NT2/D1 (cell line): Measurements from ENCODE around the gene SPAG5.

Source experiments
- DNase-seq: peaks from one replicate; pipeline ENCODE4 v3.0.0-alpha.2; 2011; ENCODE audit warnings: low read depth, low spot score
- H3K27me3 ChIP-seq: 2 replicates; pipeline ENCODE4 v1.6.0; 2011; ENCODE audit warnings: mild to moderate bottlenecking; ENCODE audit not compliant: insufficient read length, insufficient read depth
- H3K36me3 ChIP-seq: 2 replicates; pipeline ENCODE4 v1.6.1; 2011; ENCODE audit warnings: mild to moderate bottlenecking, low read length, mixed read lengths; ENCODE audit not compliant: insufficient read depth, insufficient read length
- H3K4me1 ChIP-seq: 2 replicates; pipeline ENCODE4 v1.5.1; 2011; ENCODE audit not compliant: insufficient read depth, insufficient read length
- H3K4me3 ChIP-seq: 2 replicates; pipeline ENCODE4 v1.5.1; 2011; ENCODE audit warnings: low read depth; ENCODE audit not compliant: insufficient read length
- H3K9ac ChIP-seq: 2 replicates; pipeline ENCODE4 v1.6.0; 2011; ENCODE audit warnings: low read depth; ENCODE audit not compliant: insufficient read length
- H3K9me3 ChIP-seq: 2 replicates; pipeline ENCODE4 v1.5.1; 2011; ENCODE audit warnings: mild to moderate bottlenecking, low read length; ENCODE audit not compliant: insufficient read depth
- SUZ12 ChIP-seq: IDR thresholded peaks from 2 replicates; pipeline ENCODE4 v1.6.1; 2011; ENCODE audit not compliant: insufficient read length, insufficient read depth; ENCODE audit errors: extremely low read depth
- YY1 ChIP-seq: IDR thresholded peaks from 2 replicates; pipeline ENCODE4 v1.6.1; 2011; ENCODE audit not compliant: insufficient read length, insufficient read depth
- ZNF274 ChIP-seq: IDR thresholded peaks from 2 replicates; pipeline ENCODE4 v1.6.1; 2011; ENCODE audit warnings: mild to moderate bottlenecking, low read depth, low read length

SPAG5 gene, protein sequence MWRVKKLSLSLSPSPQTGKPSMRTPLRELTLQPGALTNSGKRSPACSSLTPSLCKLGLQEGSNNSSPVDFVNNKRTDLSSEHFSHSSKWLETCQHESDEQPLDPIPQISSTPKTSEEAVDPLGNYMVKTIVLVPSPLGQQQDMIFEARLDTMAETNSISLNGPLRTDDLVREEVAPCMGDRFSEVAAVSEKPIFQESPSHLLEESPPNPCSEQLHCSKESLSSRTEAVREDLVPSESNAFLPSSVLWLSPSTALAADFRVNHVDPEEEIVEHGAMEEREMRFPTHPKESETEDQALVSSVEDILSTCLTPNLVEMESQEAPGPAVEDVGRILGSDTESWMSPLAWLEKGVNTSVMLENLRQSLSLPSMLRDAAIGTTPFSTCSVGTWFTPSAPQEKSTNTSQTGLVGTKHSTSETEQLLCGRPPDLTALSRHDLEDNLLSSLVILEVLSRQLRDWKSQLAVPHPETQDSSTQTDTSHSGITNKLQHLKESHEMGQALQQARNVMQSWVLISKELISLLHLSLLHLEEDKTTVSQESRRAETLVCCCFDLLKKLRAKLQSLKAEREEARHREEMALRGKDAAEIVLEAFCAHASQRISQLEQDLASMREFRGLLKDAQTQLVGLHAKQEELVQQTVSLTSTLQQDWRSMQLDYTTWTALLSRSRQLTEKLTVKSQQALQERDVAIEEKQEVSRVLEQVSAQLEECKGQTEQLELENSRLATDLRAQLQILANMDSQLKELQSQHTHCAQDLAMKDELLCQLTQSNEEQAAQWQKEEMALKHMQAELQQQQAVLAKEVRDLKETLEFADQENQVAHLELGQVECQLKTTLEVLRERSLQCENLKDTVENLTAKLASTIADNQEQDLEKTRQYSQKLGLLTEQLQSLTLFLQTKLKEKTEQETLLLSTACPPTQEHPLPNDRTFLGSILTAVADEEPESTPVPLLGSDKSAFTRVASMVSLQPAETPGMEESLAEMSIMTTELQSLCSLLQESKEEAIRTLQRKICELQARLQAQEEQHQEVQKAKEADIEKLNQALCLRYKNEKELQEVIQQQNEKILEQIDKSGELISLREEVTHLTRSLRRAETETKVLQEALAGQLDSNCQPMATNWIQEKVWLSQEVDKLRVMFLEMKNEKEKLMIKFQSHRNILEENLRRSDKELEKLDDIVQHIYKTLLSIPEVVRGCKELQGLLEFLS

GRCh38 chr17:28598799-28599310, at the start of gene SPAG5:
TSS of gene SPAG5 (minus strand) at chr17:28599025. CDS start at chr17:28598946, 79 bp downstream.
- Histone ChIP-seq H3K4me1 (no peaks in the 10 kb centered on the region), H3K4me3 (peak within 1 kb of the TSS; percentile 82), H3K9me3 (no peaks in the 10 kb centered on the region), H3K36me3 (peaks cover 10% of the 10 kb centered on the region), H3K27me3 (no peaks in the 10 kb centered on the region), H3K9ac (peak within 1 kb of the TSS; percentile 91)
- DNase-seq: peak; percentile 84
- TF ChIP-seq SUZ12 (no peak), YY1 (peak; percentile 45), ZNF274 (no peak)

GRCh38 chr17:28646039-28646754, 47.4 kb upstream of the SPAG5 start:
- Histone ChIP-seq H3K4me3 (no peak overlapping the region), H3K36me3 (peaks cover 44% of the 10 kb centered on the region)

GRCh38 chr17:28645576-28645939, 46.7 kb upstream of the SPAG5 start:
- H3K9me3 ChIP-seq: no peaks in the 10 kb centered on the region
- peak overlapping the region; percentile 86 for H3K9ac ChIP-seq
- DNase-seq: no peak
- peak overlapping the region; percentile 75 for H3K4me3 ChIP-seq
- peaks cover 46% of the 10 kb centered on the region for H3K36me3 ChIP-seq
- no peaks in the 10 kb centered on the region for H3K4me1 ChIP-seq
- no peaks in the 10 kb centered on the region for H3K27me3 ChIP-seq
- TF ChIP-seq SUZ12: no peak
- no peak for TF ChIP-seq YY1
- no peak for TF ChIP-seq ZNF274

More at GRCh38 chr17:28646039-28646754, 47.4 kb upstream of the SPAG5 start:
- DNase-seq: no peak
- Histone ChIP-seq H3K27me3 (no peaks in the 10 kb centered on the region), H3K4me1 (no peaks in the 10 kb centered on the region), H3K9ac (peak overlapping the region; percentile 17), H3K9me3 (no peaks in the 10 kb centered on the region)
- no peak for TF ChIP-seq SUZ12

GRCh38 chr17:28644787-28645575, 46.2 kb upstream of the SPAG5 start, which contains the start of gene BLTP2:
TSS of gene BLTP2 (minus strand) at chr17:28645158. CDS start at chr17:28645056, 102 bp downstream.
- no peaks in the 10 kb centered on the region for H3K27me3 ChIP-seq
- H3K4me1 ChIP-seq: no peaks in the 10 kb centered on the region
- no peak for TF ChIP-seq YY1
- TF ChIP-seq SUZ12: no peak
- TF ChIP-seq ZNF274: no peak
- H3K4me3 ChIP-seq: peak within 1 kb of the TSS; percentile 75
- H3K9ac ChIP-seq: peak within 1 kb of the TSS; percentile 86
- no peaks in the 10 kb centered on the region for H3K9me3 ChIP-seq
- DNase-seq: peak; percentile 79
- H3K36me3 ChIP-seq: peaks cover 50% of the 10 kb centered on the region

GRCh38 chr17:28643983-28644786, 45.4 kb upstream of the SPAG5 start:
- H3K9me3 ChIP-seq: no peaks in the 10 kb centered on the region
- H3K36me3 ChIP-seq: peaks cover 56% of the 10 kb centered on the region
- H3K4me1 ChIP-seq: no peaks in the 10 kb centered on the region
- H3K27me3 ChIP-seq: no peaks in the 10 kb centered on the region
- DNase-seq: no peak
- TF ChIP-seq ZNF274 (no peak), SUZ12 (no peak), YY1 (no peak)
- peak overlapping the region; percentile 75 for H3K4me3 ChIP-seq
- H3K9ac ChIP-seq: peak overlapping the region; percentile 79
